ENCODE measurements around the gene PRDM16.

DNA sequence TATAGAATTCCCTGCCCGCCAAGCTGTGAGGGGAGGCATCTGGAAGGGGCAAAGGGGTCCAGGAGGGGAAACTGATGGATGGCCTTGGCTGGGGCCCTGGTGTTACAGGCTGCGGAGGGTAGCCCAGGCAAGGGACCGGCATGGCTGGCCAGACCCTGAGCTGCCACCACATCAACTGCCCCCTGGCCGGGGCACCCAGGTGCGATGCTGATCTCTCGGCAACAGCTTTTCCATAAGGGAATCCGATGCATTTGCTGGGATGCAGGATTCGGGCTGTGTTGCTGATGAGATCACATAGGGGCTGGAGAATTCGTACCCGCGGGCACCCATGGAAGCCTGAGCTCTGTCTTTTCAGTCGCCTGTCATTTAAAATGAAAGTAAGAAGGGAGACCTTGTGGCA, 73.7 kb downstream of the PRDM16 start:
- TF ChIP-seq, protein P1, sequence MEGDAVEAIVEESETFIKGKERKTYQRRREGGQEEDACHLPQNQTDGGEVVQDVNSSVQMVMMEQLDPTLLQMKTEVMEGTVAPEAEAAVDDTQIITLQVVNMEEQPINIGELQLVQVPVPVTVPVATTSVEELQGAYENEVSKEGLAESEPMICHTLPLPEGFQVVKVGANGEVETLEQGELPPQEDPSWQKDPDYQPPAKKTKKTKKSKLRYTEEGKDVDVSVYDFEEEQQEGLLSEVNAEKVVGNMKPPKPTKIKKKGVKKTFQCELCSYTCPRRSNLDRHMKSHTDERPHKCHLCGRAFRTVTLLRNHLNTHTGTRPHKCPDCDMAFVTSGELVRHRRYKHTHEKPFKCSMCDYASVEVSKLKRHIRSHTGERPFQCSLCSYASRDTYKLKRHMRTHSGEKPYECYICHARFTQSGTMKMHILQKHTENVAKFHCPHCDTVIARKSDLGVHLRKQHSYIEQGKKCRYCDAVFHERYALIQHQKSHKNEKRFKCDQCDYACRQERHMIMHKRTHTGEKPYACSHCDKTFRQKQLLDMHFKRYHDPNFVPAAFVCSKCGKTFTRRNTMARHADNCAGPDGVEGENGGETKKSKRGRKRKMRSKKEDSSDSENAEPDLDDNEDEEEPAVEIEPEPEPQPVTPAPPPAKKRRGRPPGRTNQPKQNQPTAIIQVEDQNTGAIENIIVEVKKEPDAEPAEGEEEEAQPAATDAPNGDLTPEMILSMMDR (IDR thresholded peaks at IDR 0.05 in 2 of 3, conservative IDR thresholded peaks at IDR 0.05 in 1 of 3; ENCODE audit: borderline replicate concordance in 1 of 3, insufficient read depth in 1 of 3, low read depth in 2 of 3, low read length in 2 of 3) = no peak
- TF ChIP-seq YY1 (IDR thresholded peaks at IDR 0.05; ENCODE audit: extremely low read depth, insufficient replicate concordance, low read depth, low read length) = no peak
- TF ChIP-seq REST (IDR thresholded peaks at IDR 0.05; ENCODE audit: low read depth) = no peak
- no peak for TF ChIP-seq POLR2AphosphoS5 (IDR thresholded peaks at IDR 0.05; ENCODE audit: low read depth, low read length)
- no peak for TF ChIP-seq ZBTB33 (IDR thresholded peaks at IDR 0.05; ENCODE audit: extremely low read depth, insufficient replicate concordance, low read length)
- TF ChIP-seq EZH2 (IDR thresholded peaks at IDR 0.05) = no peak
- no peak for TF ChIP-seq POLR2A (IDR thresholded peaks at IDR 0.05; ENCODE audit: borderline replicate concordance, extremely low read depth, insufficient read depth, insufficient read length)
- TF ChIP-seq CEBPB (IDR thresholded peaks at IDR 0.05; ENCODE audit: low read depth) = no peak
